ENCODE measurements around the gene ATP7B.

DNA sequence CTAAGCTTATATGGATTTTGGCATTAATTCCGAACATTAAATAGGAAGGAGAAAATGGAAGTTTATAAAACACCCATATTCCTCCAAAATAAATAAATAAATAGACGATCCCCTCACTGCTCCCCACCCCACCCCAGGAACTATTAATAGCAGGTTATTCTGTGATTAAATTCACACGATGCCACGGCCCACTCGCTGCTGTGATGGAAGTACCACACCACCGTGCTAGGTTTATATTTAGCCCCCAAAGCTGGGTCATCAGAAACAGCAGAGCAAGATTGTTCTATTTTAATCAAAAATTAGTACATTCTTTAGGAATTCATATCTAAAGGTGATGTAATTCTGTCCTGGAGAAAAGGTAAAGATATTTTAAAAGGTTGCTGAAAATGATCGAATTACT lies 84.1 kb downstream of the ATP7B start:
- TF ChIP-seq USF1 (IDR thresholded peaks at IDR 0.05) (no peak), TCF12 (IDR thresholded peaks at IDR 0.05; ENCODE audit: low read depth) (no peak), TAF1 (IDR thresholded peaks at IDR 0.05; ENCODE audit: low read depth) (no peak)
